ENCODE data around the gene KIF22. TPM values are rescaled to one million over a fixed set of nuclear protein-coding genes. Genes with fewer than 3 reads are reported as not detected.

KIF22 gene
- total and polyA plus RNA-seq, 8 donors, result 11.1 to 229 (median 51.6) TPM

- TF ChIP-seq EP300 (IDR thresholded peaks at IDR 0.05) (no peak), POLR2A (IDR thresholded peaks at IDR 0.05) (no peak), POLR2AphosphoS5 (IDR thresholded peaks at IDR 0.05) (no peak), CTCF (IDR thresholded peaks at IDR 0.05) (no peak)
- Histone ChIP-seq H3K27me3 (no peaks in the 10 kb centered on the region), H3K9me3 (no peaks in the 10 kb centered on the region), H3K4me1 (peaks cover 28 to 33% (median 32%) of the 10 kb centered on the region in 4 donors), H3K4me3 (no peak overlapping the region), H3K36me3 (peaks cover 19 to 46% (median 26%) of the 10 kb centered on the region in 4 donors), H3K27ac (peak overlapping the region in 4 of 5 donors; percentile 94 to 99 (median 96))
- no peak for DNase-seq
- intact Hi-C loops (cut with DNase I; ENCODE audit: low total_unique reads), result no loop called here
- 74 to 78% (median 77%) methylated on average over 8 of the region's 8 CpGs for WGBS, 5 donors
These were observed 13.5 kb downstream of the KIF22 start for GRCh38 chr16:29804020-29804419.

DNA sequence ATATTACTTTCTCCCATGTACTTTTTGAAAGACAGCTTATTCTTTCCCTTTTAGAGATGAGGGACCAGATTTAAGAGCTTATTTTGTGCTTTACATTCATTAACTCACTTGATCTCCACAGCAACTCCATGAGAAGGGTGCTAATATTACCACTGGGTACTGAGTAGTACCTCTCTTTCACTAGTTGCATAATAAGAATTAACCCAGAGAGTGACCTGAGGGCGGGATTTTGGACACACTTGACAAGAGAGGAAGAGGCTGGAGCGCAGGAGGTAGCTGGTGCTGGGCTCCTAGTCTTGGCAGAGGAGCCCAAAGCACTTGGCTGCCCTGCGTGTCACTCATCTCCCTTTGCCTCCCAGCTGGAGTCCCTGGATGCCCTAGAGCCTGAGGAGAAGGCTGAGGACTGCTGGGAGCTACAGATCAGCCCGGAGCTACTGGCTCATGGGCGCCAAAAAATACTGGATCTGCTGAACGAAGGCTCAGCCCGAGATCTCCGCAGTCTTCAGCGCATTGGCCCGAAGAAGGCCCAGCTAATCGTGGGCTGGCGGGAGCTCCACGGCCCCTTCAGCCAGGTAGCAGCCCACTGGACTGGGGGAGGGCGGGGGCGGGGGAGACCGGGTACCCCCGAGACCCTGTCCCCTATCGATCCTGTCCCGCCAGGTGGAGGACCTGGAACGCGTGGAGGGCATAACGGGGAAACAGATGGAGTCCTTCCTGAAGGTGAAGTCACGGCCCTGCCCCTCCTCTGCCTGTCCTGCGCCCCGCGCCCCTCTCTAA, 14.1 kb downstream of the KIF22 start:
- Histone ChIP-seq H3K27me3 (no peaks in the 10 kb centered on the region), H3K27ac (peak overlapping the region; percentile 94 to 99 (median 97)), H3K9me3 (no peaks in the 10 kb centered on the region), H3K36me3 (peaks cover 19 to 46% (median 26%) of the 10 kb centered on the region in 4 donors), H3K4me3 (peak overlapping the region; percentile 62 to 85 (median 77)), H3K4me1 (peaks cover 34 to 39% (median 39%) of the 10 kb centered on the region in 4 donors)
- DNase-seq, result peak in 1 of 2 donors; percentile 39
- TF ChIP-seq POLR2A (IDR thresholded peaks at IDR 0.05) (no peak), EP300 (IDR thresholded peaks at IDR 0.05) (no peak), POLR2AphosphoS5 (IDR thresholded peaks at IDR 0.05) (no peak), CTCF (IDR thresholded peaks at IDR 0.05) (no peak)
- WGBS, 5 donors, result 2 to 7% (median 5%) methylated on average over 13 to 26 of the region's 26 CpGs
- intact Hi-C loops (cut with DNase I; ENCODE audit: low total_unique reads), result loop anchor here (5.0 kb wide), 1 partner anchor 53 kb away; no protein-coding TSS in a partner anchor

GRCh38 chr16:29805232-29806098, 14.9 kb downstream of the KIF22 start:
- TF ChIP-seq EP300 (IDR thresholded peaks at IDR 0.05) (no peak), CTCF (IDR thresholded peaks at IDR 0.05) (peak in 1 of 7 experiments; percentile 14), POLR2AphosphoS5 (IDR thresholded peaks at IDR 0.05) (peak; percentile 94 to 99 (median 97)), POLR2A (IDR thresholded peaks at IDR 0.05) (peak in 2 of 4 donors; percentile 54 to 69)
- intact Hi-C loops (cut with DNase I; ENCODE audit: low total_unique reads), result loop anchor here (5.0 kb wide), 1 partner anchor 52 kb away; no protein-coding TSS in a partner anchor
- Histone ChIP-seq H3K27me3 (no peaks in the 10 kb centered on the region), H3K4me1 (peaks cover 42 to 48% (median 47%) of the 10 kb centered on the region in 4 donors), H3K4me3 (peak overlapping the region; percentile 62 to 85 (median 77)), H3K27ac (peak overlapping the region; percentile 94 to 99 (median 97)), H3K9me3 (no peaks in the 10 kb centered on the region), H3K36me3 (peaks cover 19 to 45% (median 27%) of the 10 kb centered on the region in 4 donors)
- peak; percentile 98 to 99 for DNase-seq
- 0 to 1% (median 0%) methylated on average over 34 to 103 of the region's 103 CpGs for WGBS, 5 donors

DNA sequence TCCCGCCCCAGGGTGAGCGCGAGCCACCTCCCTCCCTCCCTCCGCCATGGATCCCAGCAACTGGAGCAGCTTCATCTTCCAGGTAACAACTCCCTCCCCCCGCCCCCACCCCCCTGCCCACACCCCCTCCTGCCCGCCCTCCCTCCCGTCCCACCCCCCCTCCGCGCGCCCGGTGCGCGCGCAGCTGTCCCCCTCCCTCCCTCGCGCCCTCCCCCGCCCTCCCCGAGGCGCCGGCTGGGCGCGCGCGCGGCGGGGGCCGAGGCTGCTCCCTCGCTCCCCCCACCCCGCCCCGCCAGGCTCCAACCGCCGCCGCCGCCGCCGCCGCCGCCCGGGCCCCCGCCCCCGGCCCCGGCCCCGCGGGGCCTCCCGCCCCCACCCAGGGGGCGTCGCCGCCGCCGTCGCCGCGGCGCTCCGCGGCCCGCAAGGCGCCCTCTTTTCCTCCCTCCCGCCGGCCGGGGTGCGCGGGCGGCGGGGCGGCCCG, 15.6 kb downstream of the KIF22 start, which contains the start of gene MAZ:
TSS of gene MAZ (plus strand) at position 431 of the 481 bp plus-strand sequence. CDS start 173 bp downstream, outside the sequence.
- intact Hi-C loops (cut with DNase I; ENCODE audit: low total_unique reads), result loop anchor here (5.0 kb wide), 1 partner anchor 51 kb away; no protein-coding TSS in a partner anchor
- Histone ChIP-seq H3K27ac (peak within 1 kb of the TSS; percentile 94 to 99 (median 97)), H3K4me3 (peak within 1 kb of the TSS; percentile 63 to 85 (median 77)), H3K4me1 (peaks cover 48 to 54% (median 54%) of the 10 kb centered on the region in 4 donors), H3K9me3 (no peaks in the 10 kb centered on the region), H3K27me3 (no peaks in the 10 kb centered on the region), H3K36me3 (peaks cover 17 to 39% (median 25%) of the 10 kb centered on the region in 4 donors)
- WGBS, 5 donors, result 0 to 2% (median 0%) methylated on average over 7 to 47 of the region's 67 CpGs; no CpG with 5 or more reads in 2 of the 5 donors
- TF ChIP-seq CTCF (IDR thresholded peaks at IDR 0.05), result no peak
- TF ChIP-seq POLR2AphosphoS5 (IDR thresholded peaks at IDR 0.05), result no peak
- TF ChIP-seq POLR2A (IDR thresholded peaks at IDR 0.05), result no peak
- TF ChIP-seq EP300 (IDR thresholded peaks at IDR 0.05), result no peak
- DNase-seq, result no peak
